ENCODE results near the gene SERPINA5. TPM values are rescaled to one million over a fixed set of nuclear protein-coding genes. Genes with fewer than 3 reads are reported as not detected.

SERPINA5 gene
- total and polyA plus RNA-seq, 2 donors (not counting 1 experiment from before 2014, with no cell fraction given), result not detected

DNA sequence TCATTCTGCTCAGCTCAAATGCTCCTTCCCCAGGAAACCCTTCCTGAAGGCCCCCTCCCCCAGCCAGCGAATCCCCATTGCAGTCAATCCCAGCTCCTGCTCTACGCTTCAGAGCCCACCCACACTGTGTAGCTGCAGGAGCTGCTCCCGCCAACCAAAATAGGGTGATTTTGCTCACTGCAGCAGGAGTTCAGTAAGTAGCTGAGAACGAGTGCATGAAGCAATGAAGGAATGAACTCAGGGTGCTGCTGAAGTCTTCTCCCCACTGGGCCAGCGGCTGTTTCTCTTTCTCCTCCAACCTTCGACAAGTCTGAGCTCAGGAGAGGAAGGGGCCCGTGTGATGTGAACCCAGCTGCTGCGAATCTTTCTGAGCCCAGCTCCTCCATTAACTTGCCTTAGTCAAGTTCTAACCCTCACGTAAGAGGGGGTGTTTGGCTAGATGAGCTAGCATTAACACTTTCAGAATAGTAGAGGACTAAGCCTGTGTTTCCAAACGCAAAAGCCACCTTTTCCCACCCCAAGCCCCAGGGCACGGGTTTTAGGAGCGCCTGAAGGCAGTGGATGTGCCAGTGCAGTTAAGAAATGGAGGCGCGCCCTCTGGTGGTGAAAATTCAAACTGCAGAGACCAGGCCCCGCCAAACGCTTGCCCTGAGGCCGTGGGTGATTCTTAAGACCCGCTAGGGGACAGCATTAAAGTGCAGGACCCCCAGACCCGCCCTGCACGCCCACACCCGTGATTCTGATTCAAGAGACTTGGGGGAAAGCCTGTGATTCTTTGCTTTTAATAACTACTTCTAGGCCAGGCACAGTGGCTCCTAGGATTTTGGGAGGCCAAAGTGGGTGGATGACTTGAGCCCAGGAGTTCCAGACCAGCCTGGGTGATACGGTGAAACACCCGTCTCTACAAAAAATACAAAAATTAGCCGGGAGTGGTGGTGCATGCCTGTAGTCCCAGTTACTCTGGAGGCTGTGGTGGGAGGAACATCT is 31.9 kb upstream of the SERPINA5 start:
- no peak overlapping the region for H3K9ac ChIP-seq (ENCODE audit: low read length)
- H3K4me1 ChIP-seq (ENCODE audit: control insufficient read depth in 2 of 2, insufficient read depth in 2 of 2, low read length in 2 of 2), result no peaks in the 10 kb centered on the region
- ATAC-seq (ENCODE audit: low read depth) (peak; percentile 31), DNase-seq (peak; percentile 45)
- no peak overlapping the region for H3K27ac Mint-ChIP-seq
- H2AFZ ChIP-seq (ENCODE audit: insufficient read depth, low read depth, low read length, poor library complexity, severe bottlenecking), result no peak overlapping the region
- intact Hi-C loops (cut with micrococcal nuclease), result no loop called here
- WGBS (ENCODE audit: insufficient coverage), result 16% methylated on average over 17 of the region's 24 CpGs
- H3K27ac ChIP-seq (ENCODE audit: low read length in 2 of 2), result no peak overlapping the region
- H3K9me3 Mint-ChIP-seq (ENCODE audit: insufficient read depth), result peaks cover under 1% of the 10 kb centered on the region
- CTCF ChIA-PET, result interaction anchor here (0.6 to 2.8 kb wide), 8 partner anchors 8 to 1321 kb away, joined by 3 to 25 read pairs (median 4); no protein-coding TSS in a partner anchor
- no peak overlapping the region for H3K4me2 ChIP-seq (replicated peaks; ENCODE audit: low read depth, low read length, poor library complexity, severe bottlenecking)
- H3K4me3 ChIP-seq (ENCODE audit: control extremely low read depth in 1 of 5, extremely low read depth in 1 of 5, insufficient read depth in 1 of 5, low read depth in 2 of 5, low read length in 4 of 5), result no peak overlapping the region
- H3K9me3 ChIP-seq (ENCODE audit: control extremely low read depth in 1 of 3, control insufficient read depth in 2 of 3, insufficient read depth in 1 of 3, low read length in 2 of 3), result peaks cover 0 to 28% (median 0%) of the 10 kb centered on the region in 3 donors
- H3K27me3 Mint-ChIP-seq, result peaks cover 31% of the 10 kb centered on the region
- no peaks in the 10 kb centered on the region for H3K36me3 ChIP-seq (replicated peaks in 1 of 2; ENCODE audit: control extremely low read depth in 1 of 2, control insufficient read depth in 1 of 2, extremely low read depth in 1 of 2, insufficient read depth in 2 of 2, low read length in 1 of 2)
- H3K4me3 Mint-ChIP-seq, result no peak overlapping the region
- no peak for TF ChIP-seq EZH2 (IDR thresholded peaks at IDR 0.05; ENCODE audit: borderline replicate concordance, insufficient read depth, low read depth, low read length, poor library complexity, severe bottlenecking)
- TF ChIP-seq, protein P1, sequence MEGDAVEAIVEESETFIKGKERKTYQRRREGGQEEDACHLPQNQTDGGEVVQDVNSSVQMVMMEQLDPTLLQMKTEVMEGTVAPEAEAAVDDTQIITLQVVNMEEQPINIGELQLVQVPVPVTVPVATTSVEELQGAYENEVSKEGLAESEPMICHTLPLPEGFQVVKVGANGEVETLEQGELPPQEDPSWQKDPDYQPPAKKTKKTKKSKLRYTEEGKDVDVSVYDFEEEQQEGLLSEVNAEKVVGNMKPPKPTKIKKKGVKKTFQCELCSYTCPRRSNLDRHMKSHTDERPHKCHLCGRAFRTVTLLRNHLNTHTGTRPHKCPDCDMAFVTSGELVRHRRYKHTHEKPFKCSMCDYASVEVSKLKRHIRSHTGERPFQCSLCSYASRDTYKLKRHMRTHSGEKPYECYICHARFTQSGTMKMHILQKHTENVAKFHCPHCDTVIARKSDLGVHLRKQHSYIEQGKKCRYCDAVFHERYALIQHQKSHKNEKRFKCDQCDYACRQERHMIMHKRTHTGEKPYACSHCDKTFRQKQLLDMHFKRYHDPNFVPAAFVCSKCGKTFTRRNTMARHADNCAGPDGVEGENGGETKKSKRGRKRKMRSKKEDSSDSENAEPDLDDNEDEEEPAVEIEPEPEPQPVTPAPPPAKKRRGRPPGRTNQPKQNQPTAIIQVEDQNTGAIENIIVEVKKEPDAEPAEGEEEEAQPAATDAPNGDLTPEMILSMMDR (IDR thresholded peaks at IDR 0.05), result peak; percentile 76
- H4K20me1 ChIP-seq (ENCODE audit: control insufficient read depth, insufficient read depth, low read length, poor library complexity, severe bottlenecking), result no peaks in the 10 kb centered on the region
- H3K79me2 ChIP-seq (ENCODE audit: control insufficient read depth, insufficient read depth, low read length), result no peaks in the 10 kb centered on the region
- H3K4me1 Mint-ChIP-seq, result no peaks in the 10 kb centered on the region
- H3K27me3 ChIP-seq (replicated peaks in 1 of 4; ENCODE audit: control extremely low read depth in 1 of 4, control insufficient read depth in 3 of 4, insufficient read depth in 4 of 4, low read length in 3 of 4), result peaks cover 0 to 13% (median 0%) of the 10 kb centered on the region in 4 experiments
- POLR2A ChIA-PET, result no interaction called here

DNA sequence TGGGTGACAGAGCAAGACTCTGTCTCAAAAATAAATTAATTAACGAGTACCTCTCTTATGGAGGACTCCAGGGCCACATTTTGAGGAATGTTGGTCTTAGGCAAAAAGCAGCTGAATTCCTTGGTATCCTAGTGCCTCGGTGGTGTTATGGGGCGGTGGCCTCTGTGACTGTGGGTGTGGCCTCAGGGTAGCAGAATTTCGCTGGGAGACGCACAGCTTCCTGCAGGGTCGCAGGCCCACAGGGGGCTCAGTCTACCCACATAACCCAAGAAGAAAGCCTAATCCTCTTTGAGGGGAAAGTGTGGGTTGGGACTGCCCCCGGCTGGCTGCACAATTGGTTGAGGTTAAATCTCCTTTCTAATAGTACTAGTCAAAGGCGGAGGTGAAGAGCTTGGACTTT is 31.2 kb upstream of the SERPINA5 start:
- Histone ChIP-seq H3K9me3 (ENCODE audit: control extremely low read depth in 1 of 3, control insufficient read depth in 2 of 3, insufficient read depth in 1 of 3, low read length in 2 of 3) (peaks cover 0 to 25% (median 0%) of the 10 kb centered on the region in 3 donors), H2AFZ (ENCODE audit: insufficient read depth, low read depth, low read length, poor library complexity, severe bottlenecking) (no peak overlapping the region), H3K4me2 (replicated peaks; ENCODE audit: low read depth, low read length, poor library complexity, severe bottlenecking) (no peak overlapping the region), H4K20me1 (ENCODE audit: control insufficient read depth, insufficient read depth, low read length, poor library complexity, severe bottlenecking) (no peaks in the 10 kb centered on the region), H3K79me2 (ENCODE audit: control insufficient read depth, insufficient read depth, low read length) (no peaks in the 10 kb centered on the region), H3K36me3 (replicated peaks in 1 of 2; ENCODE audit: control extremely low read depth in 1 of 2, control insufficient read depth in 1 of 2, extremely low read depth in 1 of 2, insufficient read depth in 2 of 2, low read length in 1 of 2) (no peaks in the 10 kb centered on the region), H3K4me1 (ENCODE audit: control insufficient read depth in 2 of 2, insufficient read depth in 2 of 2, low read length in 2 of 2) (no peaks in the 10 kb centered on the region), H3K9ac (ENCODE audit: low read length) (no peak overlapping the region), H3K4me3 (ENCODE audit: control extremely low read depth in 1 of 5, extremely low read depth in 1 of 5, insufficient read depth in 1 of 5, low read depth in 2 of 5, low read length in 4 of 5) (no peak overlapping the region), H3K27ac (ENCODE audit: low read length in 2 of 2) (no peak overlapping the region), H3K27me3 (replicated peaks in 1 of 4; ENCODE audit: control extremely low read depth in 1 of 4, control insufficient read depth in 3 of 4, insufficient read depth in 4 of 4, low read length in 3 of 4) (peaks cover 0 to 13% (median 0%) of the 10 kb centered on the region in 4 experiments)
- Mint-ChIP-seq H3K27me3 (peaks cover 35% of the 10 kb centered on the region), H3K27ac (no peak overlapping the region), H3K4me1 (no peaks in the 10 kb centered on the region), H3K4me3 (no peak overlapping the region), H3K9me3 (ENCODE audit: insufficient read depth) (peaks cover 3% of the 10 kb centered on the region)
- ATAC-seq (ENCODE audit: low read depth) (no peak), DNase-seq (no peak)
- CTCF ChIA-PET, result interaction anchor here (0.9 to 2.8 kb wide), 3 partner anchors 14 to 116 kb away, joined by 3 to 25 read pairs (median 4); no protein-coding TSS in a partner anchor
- TF ChIP-seq, protein P1 (IDR thresholded peaks at IDR 0.05), result no peak
- TF ChIP-seq EZH2 (IDR thresholded peaks at IDR 0.05; ENCODE audit: borderline replicate concordance, insufficient read depth, low read depth, low read length, poor library complexity, severe bottlenecking), result no peak
- intact Hi-C loops (cut with micrococcal nuclease), result loop anchor here (5.0 kb wide), 1 partner anchor 418 kb away; no protein-coding TSS in a partner anchor
- POLR2A ChIA-PET, result no interaction called here
- 77% methylated on average over 4 of the region's 8 CpGs for WGBS (ENCODE audit: insufficient coverage)
